HFFc6 (cell line): ENCODE data around the gene KIT. TPM values are rescaled to one million over a fixed set of nuclear protein-coding genes. Genes with fewer than 3 reads are reported as not detected.

ENCODE experiments used
- DNase-seq: peaks from one replicate; pipeline ENCODE4 v3.0.0-alpha.2; 2018
- H3K27ac Mint-ChIP-seq: 2 replicates; pipeline ENCODE4 v1.8.0; 2020; ENCODE audit warnings: mild to moderate bottlenecking, mixed read lengths
- H3K27me3 Mint-ChIP-seq: 2 replicates; pipeline ENCODE4 v1.8.0; 2021; ENCODE audit warnings: mild to moderate bottlenecking, moderate library complexity, mixed read lengths; ENCODE audit not compliant: insufficient read depth
- H3K36me3 Mint-ChIP-seq: 2 replicates; pipeline ENCODE4 v1.8.0; 2021; ENCODE audit warnings: low read depth, mixed read lengths
- H3K4me1 Mint-ChIP-seq: 2 replicates; pipeline ENCODE4 v1.8.0; 2020; ENCODE audit warnings: low read depth, mixed read lengths
- H3K4me3 Mint-ChIP-seq: 2 replicates; pipeline ENCODE4 v1.8.0; 2020; ENCODE audit warnings: mild to moderate bottlenecking, moderate library complexity, mixed read lengths
- H3K9me3 Mint-ChIP-seq: 2 replicates; pipeline ENCODE4 v1.8.0; 2020; ENCODE audit warnings: mild to moderate bottlenecking, mixed read lengths
- CTCF ChIP-seq: fragments of 200-600 bp; sonication (generic); IDR thresholded peaks from 2 replicates; pipeline ENCODE4 v1.5.0; 2021; ENCODE audit warnings: antibody characterized with exemption, mild to moderate bottlenecking
- total RNA-seq, 6 experiments: library from RNA; stranded (reverse); fragmentation: NEBNext Ultra II Directional; extraction: Animal tissue kit (Norgen Biotek cat#: 25700); gene quantifications; 2 replicates in 1 of 6; 3 replicates in 5 of 6; pipeline ENCODE4 v1.2.3, GENCODE V29; 2021

Gene KIT
- total RNA-seq, 6 experiments from 2014 or later, result 0.11 to 1.2 (median 0.26) TPM

DNA sequence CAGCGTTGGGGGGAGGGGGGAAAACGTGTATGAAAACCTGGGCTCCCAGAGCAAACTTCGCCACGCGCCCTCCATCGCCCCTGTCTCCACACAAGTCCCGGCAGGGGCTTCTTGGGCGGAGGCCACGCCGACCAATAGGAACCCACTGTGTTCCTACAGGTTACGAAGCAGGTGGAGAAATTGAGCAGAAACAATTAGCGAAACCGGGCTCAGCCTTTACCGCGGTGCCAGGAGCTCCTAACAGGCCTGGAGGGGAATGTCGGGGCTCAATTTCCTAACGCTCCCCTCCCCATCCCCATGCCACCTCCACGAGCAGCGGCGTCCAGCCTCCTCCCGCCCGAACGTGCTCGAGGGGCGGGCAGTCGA is 589 bp upstream of the KIT start:
- no peak for DNase-seq
- Mint-ChIP-seq H3K4me1 (peaks cover 32% of the 10 kb centered on the region), H3K4me3 (no peak overlapping the region), H3K27me3 (peaks cover 33% of the 10 kb centered on the region), H3K36me3 (no peaks in the 10 kb centered on the region), H3K9me3 (no peaks in the 10 kb centered on the region), H3K27ac (no peak overlapping the region)
- no peak for TF ChIP-seq CTCF

- H3K27ac Mint-ChIP-seq, result peak overlapping the region; percentile 31; the same call in 1 of the 2 replicates
- peak; percentile 36 for DNase-seq
- H3K4me1 Mint-ChIP-seq, result peaks cover 39% of the 10 kb centered on the region
- peaks cover 26% of the 10 kb centered on the region for H3K27me3 Mint-ChIP-seq
- no peaks in the 10 kb centered on the region for H3K9me3 Mint-ChIP-seq
- no peaks in the 10 kb centered on the region for H3K36me3 Mint-ChIP-seq
- peak; percentile 62 for TF ChIP-seq CTCF
- H3K4me3 Mint-ChIP-seq, result peak overlapping the region; percentile 86
Measured at GRCh38 chr4:54658252-54659093, 716 bp downstream of the KIT start.

DNA sequence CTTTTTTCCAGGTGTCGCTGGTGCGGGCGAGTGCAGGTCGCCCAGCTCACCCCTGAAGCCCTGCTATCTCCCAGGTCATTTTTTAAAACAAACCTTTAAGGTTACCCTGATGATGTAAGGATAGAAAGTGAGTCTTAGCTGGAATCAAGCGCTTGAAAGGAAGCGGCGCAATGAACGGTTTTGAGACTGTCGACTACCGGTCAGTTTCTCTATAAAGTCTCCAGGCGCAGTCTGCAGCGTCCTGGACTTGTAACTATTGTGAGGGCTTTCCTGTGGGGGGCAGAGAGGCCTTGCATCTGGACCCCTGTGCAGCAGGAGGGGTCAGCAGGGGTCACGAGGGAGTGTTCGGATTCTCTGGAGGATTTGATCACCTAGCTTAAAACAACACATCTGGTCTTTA is 1.6 kb downstream of the KIT start:
- Mint-ChIP-seq H3K4me1 (peaks cover 39% of the 10 kb centered on the region), H3K27me3 (peaks cover 27% of the 10 kb centered on the region), H3K27ac (no peak overlapping the region), H3K9me3 (no peaks in the 10 kb centered on the region), H3K4me3 (peak overlapping the region; percentile 86), H3K36me3 (no peaks in the 10 kb centered on the region)
- DNase-seq, result no peak
- TF ChIP-seq CTCF, result no peak

- H3K27ac Mint-ChIP-seq, result peak overlapping the region; percentile 94; the same call in 1 of the 2 replicates
- H3K9me3 Mint-ChIP-seq, result no peaks in the 10 kb centered on the region
- peaks cover 23% of the 10 kb centered on the region for H3K27me3 Mint-ChIP-seq
- DNase-seq, result no peak
- peaks cover 39% of the 10 kb centered on the region for H3K4me1 Mint-ChIP-seq
- peak overlapping the region; percentile 12; the same call in 1 of the 2 replicates for H3K4me3 Mint-ChIP-seq
- H3K36me3 Mint-ChIP-seq, result no peaks in the 10 kb centered on the region
- TF ChIP-seq CTCF, result no peak
Measured at GRCh38 chr4:54659749-54660535, 2.2 kb downstream of the KIT start.

DNA sequence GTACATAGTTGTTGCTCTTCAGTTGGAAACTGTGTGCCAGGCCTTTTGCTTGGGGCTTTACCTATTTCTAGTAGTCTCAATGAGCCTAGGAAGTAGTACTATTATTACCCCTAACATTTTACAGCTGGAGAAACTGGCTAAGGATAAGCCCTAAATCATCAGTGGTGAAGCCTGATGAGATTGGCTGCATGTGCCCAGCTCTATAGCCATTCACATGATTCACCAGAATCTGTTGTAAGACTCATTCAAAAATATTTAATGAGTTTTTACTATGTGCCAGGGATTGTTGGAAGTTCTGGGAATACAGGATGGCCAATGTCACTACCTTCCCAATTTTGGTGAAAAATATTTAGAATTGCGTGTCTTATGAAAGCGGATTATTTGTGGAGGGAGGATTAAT is 2.8 kb downstream of the KIT start:
- no peak for TF ChIP-seq CTCF
- H3K27me3 Mint-ChIP-seq, result peaks cover 23% of the 10 kb centered on the region
- peak overlapping the region; percentile 12 for H3K4me3 Mint-ChIP-seq
- no peaks in the 10 kb centered on the region for H3K36me3 Mint-ChIP-seq
- DNase-seq, result peak; percentile 26
- peak overlapping the region; percentile 94; the same call in 1 of the 2 replicates for H3K27ac Mint-ChIP-seq
- H3K9me3 Mint-ChIP-seq, result no peaks in the 10 kb centered on the region
- peaks cover 39% of the 10 kb centered on the region for H3K4me1 Mint-ChIP-seq
